Stimulated activated CD4-positive, alpha-beta T cell treated with anti-CD3 and anti-CD28 coated beads, Interleukin-15, amount 100 ng/mL, for 48 hours (primary cell): ENCODE measurements around the gene JARID2.

Experiments
- DNase-seq, 2 donors: peaks; one replicate each; pipeline ENCODE4 v3.0.0-alpha.2; 2020; ENCODE audit warnings: low read depth in 2 of 2

The JARID2 gene

DNA sequence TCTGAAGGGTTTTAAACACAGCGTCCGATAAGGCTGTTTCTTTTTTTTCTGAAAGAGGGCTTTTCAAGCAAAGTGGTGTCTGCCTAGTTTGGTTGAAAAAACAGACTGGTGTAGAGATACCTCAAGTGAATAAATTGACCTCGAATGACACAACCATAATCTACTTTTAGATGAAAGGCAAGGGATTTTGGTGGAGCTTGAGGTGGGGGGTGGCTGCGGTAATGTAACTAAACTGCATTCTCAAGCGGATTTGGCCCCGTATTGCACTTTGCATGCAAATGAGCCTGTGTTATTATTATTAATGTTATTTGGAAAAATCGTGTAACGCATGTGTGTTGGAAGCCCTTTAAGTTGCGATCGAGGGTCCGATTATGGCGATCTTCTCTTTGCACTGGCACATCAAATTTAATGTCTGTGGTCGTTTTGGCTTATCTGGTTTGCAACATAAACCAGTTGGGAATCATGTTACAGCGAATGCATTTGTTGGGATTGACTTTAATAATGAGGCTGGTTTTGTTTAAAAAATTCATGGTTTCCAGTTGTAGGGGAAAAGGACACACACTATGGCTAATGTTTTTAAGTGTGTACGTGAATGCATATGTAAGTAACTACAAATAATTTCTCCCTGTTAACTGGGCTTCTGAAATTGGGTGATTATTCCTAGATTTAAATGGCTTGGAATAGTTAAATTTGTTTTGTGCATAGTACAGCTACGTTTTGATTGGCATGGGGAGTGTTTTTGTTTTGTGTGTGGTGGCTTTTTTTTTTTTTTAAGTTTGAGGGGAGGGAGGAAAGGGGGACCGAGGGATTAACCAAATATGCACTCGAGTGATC, 1.0 kb downstream of the JARID2 start:
- DNase-seq = no peak

DNA sequence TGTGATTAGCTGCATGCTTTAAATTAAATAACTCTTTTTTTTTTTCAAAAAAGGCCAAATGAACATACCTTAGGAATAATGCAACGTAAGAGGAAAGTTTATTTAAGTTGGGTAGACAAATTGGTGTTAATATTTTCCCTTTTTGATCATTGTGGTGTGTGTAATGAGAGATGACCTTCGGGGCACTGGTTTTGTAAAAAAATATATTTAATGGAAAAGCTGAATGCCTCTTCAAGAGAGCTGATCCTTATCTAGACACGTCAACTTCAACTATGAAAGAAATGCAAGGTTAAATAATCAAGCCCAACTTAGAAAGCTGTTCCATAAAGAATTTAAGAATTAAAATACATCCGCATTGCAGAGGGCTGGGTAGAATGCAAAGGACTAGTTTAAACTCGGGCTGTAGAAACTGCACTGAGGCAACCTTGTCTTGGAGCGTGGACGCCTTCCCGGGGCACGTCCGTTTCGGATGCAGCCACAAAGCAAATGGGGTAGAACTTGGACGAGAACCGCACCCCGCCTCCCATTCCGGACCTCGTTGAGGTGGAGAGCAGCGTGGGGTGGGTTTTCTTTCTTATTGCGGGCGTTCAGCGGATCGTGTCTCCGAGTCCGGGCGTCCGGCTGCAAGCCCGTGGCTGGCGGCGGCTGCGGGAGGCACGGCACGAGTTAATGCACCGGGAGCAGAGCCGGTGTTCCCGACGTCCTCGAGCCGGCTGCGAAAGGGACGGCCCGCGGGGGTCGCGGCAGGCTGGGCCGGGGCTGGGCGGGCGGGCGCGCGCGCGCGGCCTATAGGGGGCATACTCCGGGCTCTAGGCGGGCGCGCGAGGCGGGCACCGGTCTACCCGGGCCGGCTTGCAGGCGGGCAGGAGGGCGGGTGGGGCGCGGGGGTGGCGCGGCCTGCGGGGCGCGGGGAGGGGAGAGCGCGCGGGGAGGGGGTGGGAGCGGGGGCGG, 1.9 kb downstream of the JARID2 start:
- peak; percentile 41 to 54 for DNase-seq

DNA sequence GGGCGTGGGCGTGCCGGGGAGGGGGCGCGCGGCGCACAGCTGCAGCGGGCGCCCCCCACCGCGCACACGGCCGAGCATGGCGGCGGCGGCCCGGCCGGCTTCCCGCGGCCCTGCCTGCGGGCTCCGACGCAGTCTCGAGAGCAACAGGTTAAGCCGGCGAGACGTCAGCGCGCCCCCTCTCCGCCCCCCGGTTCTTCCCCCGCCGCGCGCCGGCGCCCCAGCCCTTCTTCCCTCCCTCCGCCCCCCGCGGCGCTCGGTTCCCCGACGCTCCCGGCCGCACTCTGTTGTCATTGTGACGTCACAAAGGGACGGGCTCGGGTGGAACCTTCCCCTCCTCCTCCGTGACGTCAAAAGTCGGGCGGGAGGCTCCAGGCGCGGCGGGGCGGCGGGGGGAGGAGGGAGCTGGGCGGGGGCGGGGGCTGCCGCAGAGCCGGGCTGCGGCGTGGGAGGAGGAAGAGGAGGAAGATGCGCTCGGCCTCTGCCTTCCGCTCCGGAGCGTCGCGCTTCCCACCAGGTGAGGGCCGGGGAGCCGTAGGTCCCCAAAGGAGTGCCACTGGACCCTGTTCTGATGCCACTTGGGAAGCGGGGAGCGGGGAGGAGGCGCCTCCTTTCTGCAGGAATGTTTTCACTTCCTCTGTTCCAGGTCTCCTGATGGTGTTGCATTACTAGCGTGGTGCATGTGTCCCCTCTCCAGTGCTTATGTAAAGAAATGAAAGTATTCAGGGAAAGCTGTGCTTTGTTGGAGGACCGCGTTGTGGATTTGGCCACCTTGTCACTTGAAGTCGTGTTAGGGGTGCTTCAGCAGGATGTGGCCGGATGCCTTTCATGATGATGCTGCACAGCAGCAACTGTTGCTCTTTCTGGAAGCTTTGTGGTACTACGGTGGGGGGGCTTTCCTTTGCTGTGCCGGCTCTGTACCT, 2.8 kb downstream of the JARID2 start:
- DNase-seq = peak; percentile 92 to 93

DNA sequence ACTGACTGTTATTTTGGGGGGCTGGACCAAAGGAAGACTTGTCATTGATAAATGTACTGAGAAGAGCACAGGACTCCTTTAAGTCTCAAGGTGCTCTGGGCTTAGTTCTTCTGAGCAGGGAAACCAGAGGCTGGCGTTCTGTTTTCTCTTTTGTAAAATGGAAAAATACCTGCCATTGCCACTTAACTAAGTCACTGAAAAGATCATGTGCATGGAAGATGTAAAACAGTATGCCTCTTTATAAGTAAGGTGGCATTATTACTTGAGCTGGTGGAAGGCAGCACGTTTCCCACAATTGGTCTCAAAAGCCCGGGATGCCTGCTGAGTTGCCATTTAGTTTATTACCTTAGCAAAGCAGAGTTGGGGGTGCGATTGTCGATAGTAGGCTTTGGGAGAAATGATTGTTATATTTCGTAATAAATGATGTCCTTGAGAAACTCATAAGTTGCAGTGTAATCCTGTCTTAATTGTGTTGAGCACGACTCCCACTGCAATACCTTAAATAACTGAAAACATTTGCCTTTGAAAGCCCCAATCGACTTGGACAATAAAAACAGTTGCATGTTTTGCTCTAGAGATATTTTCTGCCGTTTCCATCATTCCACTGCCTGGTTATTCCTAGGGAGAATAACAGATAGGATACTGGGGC, 3.6 kb downstream of the JARID2 start:
- no peak for DNase-seq

DNA sequence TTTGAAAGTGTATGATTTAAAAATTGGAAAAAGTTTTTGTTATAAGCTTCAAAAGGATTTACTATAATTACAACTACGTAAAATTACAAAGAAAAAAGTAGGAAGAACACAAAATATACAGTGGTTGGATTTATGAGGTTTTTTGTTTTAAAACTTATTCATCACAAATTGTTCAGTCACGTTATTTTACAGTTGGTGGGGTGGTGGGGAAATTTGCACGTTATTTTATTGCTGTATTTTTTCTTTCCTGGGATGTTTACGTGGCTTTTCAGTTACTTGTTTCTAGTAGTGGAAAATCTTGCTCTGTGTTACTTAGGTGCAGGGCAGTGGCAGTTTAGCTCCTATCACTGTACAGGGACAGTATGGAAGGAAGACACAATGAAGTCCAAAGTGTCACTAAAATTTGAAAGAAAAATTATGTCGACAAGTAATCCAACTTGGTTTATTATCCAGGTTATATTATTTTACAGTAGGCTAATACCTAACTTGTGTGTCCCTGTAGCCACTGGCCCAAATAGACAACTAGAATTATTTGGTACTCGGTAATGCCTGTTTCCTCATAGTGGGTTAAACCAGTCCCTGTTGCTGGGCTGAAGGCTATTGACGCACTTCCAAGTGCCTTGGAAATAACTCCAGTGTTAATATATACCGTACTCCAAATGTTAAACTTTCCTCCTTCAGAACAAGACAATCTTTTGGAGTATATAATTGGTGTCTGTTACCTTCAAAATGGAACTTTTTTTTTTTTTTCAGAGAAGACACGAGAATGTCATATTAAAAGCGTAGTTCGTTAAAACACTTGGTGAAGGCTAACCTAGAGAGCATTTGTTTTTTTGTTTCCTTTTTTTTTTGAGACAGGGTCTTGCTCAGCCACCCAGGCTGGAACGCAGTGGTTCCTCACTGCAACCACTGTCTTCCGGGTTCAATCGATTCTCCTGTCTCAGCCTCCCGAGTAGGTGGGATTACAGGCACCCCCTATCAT, 4.6 kb downstream of the JARID2 start:
- DNase-seq = no peak

DNA sequence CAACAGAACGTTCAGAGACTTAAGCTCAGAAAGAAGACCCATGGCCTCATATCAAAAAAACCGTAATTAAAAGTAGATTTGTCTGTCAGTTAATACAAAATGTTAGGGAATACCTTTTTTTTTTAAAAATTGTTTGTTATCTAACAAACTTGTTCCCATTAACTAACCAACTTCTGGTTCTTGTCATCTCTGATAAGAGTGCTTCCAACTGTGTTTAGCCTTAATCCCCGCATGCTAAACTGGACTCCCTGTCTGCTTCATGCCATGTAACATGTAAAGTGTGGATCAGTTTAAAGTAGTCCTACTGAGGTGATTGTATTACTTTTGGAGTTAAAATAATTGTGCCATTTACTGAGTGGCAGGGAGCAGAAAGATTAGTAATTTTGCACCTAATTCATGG, 6.3 kb downstream of the JARID2 start:
- DNase-seq = no peak

DNA sequence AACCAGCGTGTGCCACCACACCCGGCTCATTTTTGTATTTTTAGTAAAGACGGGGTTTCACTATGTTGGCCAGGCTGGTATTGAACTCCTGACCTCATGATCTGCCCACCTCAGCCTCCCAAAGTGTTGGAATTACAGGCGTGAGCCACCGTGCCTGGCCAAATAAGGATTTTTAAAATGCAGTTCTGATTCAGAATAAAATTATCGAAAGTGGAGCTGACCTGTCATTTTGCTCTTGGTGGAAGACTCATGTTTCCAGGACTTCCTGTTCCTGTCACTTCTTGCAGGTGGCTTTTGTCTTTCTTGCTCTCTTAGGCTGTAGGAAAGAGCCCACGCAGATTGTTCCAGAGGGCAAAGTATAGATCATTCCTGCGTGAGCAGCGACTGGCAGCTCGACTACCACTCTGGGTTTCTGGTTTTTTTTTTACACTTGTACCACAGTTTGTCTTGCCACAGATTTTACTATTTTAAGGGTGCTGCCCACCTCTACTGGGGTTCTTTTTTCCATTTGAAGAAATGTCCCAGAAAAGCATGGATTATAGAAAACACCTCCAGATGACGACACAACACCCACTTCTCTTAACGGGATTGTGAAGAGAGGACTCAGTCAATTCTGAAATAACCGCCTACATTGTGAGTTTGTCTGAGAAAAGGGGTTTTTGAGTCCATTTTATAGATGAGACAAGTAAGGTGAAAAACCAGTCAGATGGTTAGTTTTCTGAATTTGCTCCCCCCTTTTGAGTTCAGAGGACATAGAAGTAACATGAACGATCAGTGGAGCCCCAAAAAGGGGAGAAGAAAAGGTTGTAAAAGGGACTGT, 7.5 kb downstream of the JARID2 start:
- DNase-seq = no peak

DNA sequence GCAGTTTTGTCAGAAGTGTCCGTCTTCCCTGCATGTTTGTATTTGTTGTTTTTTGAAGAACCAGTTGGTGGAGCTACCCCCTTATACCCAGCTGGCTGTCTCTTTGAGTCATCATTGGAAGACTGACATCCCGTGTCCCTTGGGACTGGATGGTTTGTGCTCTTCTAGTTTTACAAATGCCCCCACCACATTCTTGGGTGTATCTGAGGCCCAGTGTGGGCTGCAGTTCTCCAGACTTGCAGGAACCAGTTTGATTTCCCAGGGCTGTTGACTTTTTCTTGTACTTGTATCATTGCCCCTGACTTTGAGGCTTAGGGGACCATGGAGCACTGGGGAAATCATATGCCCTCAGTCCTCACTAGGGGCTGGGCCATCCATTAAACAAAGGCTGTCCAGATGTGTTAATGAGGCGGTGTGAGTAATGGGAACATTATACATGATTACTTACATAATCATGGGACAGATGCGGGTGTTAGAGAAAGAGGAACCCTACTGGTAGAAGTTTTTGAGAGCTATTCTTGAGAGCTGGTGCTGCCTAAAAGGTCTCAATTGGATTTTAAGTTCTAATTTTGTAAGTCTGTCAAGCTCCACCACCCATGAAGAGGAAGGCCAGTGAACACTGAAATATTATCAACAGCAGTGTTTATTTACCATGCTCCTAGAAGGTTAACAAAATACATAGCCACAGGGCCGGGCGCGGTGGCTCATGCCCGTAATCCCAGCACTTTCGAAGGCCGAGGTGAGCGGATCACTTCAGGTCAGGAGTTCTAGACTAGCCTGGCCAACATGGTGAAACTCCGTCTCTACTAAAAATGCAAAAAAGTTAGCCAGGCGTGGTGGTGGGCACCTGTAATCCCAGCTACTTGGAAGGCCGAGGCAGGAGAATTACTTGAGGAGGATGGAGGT, 8.5 kb downstream of the JARID2 start:
- no peak for DNase-seq

DNA sequence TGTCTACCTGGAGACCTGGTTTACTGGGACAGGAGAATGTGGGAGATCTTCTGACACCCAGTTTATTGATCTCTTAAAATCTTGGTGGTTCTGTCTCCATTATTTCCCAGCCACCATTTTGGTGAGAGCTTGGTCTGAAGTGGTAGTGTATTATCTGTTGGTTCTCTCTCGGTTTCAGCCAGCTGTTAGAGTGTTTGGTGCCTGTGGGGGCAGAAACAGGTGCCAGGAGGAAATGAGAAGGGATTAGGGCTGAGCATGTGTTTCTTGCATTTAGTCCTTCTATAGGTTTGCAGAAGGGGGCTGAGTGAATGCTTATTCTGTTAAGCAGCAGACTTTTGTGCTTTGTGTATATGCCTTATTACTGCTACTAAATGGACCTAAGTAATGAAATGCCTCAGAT, 9.6 kb downstream of the JARID2 start:
- DNase-seq = no peak

DNA sequence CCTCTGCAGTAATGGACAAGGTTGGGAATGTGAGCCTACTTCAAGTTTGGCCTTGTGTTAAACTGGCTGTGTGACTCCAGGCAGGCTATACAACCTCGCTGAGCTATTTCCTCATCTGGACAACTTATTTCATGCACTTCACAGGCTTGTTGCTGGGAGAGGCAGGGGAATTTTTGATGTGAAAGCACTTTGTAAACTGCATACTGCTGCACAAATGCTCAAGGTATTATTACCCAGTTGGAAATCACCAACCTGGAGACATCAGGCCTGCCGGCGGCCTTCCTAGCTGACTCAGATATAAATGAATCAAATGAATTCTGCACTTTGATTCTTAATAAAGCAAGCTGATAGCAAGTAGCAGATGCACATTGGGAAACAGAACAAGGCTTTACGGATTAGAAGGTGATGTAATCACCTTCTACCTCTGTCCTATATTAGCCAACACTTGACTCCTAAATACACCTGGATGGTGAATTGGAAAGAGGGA, 10.1 kb downstream of the JARID2 start:
- DNase-seq = no peak

DNA sequence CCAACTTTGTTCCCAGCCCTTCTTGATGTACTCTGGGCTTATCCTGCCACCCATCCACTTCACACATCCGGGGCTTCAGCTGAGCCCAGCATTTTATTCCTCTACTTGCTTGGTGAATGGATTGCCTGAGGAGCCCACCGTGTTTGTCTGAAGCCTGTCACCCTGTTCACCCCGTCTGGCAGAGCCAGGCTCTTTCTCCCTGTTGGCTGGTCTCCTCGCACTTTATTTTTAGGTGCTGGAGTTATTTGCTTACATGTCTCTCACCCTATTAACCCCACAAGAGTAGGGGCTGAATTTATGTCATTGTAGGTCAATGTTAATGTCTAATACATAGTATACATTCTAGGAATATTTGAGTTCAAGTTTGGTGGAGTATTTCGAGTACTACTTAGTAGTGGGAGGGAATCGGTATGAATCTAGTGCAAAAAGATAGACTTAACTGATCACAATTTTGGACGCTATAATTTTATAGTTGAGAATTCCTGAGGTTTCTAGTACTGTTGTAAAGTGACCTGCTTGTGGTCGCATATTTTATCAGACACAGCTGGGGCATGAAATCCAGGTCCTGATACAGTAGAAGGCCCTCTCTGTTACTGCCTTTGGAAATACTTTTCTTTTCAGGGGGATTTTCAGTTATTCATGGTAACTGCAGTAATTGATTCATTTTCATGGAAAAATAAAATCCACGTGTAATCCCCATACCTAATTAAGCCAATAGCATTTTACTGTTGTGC, 10.8 kb downstream of the JARID2 start:
- DNase-seq = no peak

DNA sequence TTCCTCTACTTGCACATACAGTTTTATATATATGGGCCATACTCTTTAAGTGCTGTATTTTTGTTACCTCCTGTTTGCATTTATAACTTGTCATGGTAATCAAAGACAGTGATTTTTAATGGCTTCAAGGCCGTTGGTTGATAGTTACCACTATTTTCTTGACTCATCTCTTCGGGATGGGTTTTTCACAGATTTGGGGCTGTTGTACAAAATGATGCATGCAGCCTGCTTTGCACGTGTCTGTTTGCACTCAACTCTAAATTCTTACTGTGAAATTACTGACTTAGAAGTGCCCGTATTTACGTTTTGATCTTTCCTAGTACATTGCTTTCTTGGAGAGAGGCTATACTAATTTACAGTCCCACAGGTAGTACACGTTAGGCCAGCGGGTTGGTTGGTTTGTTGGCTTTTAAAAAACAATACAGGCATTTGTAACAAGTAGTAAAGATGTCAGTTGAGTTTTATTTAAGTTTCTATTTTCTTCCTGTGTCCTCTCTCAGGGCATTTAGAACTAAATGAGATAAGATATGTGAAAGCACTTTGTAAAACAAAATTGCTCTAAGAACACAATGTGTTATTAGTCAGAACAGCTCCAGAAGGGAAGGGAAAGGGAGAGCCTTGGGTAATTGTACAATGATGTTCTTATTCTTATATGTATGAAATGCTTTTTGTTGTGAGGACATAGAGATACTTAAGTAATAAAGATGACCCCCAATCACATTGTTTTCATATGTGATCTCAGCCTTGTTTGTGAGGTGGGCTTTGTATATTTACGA, 11.7 kb downstream of the JARID2 start:
- DNase-seq = no peak

DNA sequence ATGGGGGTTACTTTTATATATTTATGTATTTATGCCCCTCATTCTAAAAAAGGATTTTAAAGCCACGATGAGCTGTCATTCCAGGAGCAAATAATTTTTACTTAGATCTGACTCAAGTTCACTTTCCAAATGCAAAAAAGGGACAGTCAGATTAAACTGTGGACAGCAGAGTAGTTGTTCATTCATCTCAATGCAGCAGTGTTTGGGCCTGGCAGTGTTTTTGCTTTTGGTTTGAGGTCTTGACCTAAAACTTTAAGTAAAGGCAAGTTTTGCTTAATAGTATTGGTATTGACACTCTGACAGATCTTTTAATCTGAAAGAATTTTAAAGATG, 13.9 kb downstream of the JARID2 start:
- DNase-seq = no peak

DNA sequence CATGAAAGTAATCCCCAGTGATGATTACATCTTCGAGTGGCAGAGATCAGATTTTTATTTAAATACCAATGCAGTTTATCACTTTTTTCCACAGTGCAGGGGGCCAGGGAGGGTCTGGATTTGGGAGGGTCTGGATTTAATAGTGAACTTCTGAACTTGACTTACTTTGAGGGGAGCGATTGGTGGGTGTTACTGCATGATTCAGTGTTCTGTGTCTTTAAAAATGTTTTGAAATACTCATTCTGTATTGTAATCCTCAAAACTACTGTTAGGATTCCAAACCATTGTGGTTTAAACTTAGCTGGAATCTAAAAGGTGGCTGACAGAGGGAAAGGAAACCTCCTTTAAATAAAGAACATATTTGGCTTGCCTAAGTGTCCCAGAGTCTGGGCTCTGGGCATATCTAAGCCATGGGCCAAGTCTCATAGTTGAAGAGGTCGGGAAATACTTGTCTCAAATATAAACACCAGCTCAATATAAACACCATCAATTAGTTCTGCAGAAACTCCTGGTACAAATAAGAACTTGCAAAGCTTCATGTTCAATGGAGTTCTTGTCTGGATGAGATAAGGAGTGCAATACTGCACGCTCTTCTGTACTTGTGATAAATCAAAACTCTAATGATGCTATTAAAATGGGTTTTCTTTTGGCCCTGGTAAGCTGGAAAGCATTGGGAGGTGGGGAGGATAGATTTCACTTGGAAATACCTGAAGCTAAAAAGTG, 14.4 kb downstream of the JARID2 start:
- no peak for DNase-seq

DNA sequence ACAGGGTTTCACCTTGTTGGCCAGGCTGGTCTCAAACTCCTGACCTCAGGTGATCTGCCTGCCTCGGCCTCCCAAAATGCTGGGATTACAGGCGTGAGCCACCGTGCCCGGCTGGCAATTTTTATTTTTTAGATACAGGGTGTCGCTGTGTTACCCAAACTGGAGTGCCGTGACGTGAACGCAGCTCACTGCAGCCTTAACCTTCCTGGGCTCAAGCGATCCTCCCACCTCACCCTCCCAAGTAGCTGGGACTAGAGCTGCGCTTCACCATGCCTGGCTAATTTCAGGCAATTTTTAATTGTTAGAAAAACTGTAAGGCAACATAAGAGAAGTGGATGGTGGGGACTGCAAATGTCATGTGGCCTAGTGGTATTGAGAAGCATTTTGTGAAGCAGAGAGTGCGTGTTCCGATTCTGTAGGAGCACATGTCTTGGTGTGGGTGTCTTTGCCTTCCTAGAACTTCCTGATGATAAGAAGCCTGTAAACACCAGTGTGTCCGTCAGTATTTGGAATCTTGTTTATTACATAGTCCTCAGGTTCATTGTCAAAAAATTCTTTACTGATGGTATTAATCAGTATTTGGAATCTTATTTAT, 18.0 kb downstream of the JARID2 start:
- DNase-seq = no peak
